GM21367 (cell line): Measurements from ENCODE around the gene USP12.
"Not testable (repeated sequence)": the region's sequence is repeated elsewhere in the genome, so short reads cannot be mapped to it uniquely, and the experiment has no call there.

ENCODE experiments used
- ATAC-seq: cut with Tn5 transposase; IDR thresholded peaks from one replicate; pipeline ENCODE4 v1.9.1; 2021; ENCODE audit not compliant: unreplicated experiment

USP12 gene, protein sequence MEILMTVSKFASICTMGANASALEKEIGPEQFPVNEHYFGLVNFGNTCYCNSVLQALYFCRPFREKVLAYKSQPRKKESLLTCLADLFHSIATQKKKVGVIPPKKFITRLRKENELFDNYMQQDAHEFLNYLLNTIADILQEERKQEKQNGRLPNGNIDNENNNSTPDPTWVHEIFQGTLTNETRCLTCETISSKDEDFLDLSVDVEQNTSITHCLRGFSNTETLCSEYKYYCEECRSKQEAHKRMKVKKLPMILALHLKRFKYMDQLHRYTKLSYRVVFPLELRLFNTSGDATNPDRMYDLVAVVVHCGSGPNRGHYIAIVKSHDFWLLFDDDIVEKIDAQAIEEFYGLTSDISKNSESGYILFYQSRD

DNA sequence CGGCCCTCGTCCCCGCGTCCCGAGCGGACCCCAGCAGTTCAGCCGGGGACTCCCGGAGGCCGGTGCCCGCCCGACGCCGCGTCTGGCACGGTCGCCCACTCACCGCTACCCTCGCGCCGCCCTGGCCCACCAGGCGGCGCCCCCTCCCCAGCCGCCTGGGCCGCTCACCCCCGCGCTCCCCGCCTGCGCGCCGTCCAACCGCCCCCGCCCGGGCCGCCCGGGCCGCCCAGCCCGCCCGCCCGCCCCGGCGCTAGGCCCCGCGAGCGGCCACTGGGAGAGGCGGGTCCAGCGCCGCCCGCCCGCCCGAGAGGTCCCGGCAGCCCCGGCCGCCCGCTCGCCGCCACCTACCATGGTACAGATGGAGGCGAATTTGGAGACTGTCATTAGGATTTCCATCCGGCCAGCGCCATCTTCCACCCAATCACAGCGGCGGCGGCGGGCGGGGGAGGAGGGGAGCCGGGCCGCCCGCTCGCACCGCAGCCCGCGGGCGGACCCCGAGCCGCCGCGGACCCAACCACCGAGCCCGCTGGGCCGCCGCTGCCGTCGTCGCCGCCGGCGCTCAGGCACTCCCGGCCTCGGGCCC lies at the start of gene USP12:
TSS of gene USP12 (minus strand) at position 568 of the 583 bp plus-strand sequence. CDS start at position 396, 172 bp downstream.
- ATAC-seq = peak; percentile 5

DNA sequence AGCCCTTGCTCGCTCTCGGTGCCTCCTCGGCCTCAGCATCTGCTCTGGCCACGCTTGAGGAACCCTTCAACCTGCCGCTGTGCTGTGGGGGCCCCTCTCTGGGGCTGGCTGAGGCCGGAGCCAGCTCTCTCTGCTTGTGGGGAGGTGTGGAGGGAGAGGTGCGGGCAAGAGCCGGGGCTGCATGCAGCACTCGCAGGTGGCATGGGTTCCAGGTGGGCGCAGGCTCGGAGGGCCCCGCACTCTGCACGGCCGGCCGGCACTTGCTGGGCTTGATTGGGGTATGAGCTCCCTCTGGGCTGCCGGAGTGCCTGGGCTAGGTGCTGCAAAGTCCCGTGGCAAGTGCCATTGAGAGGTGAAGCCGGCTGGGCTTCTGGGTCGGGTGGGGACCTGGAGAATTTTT lies 48.0 kb upstream of the USP12 start:
- ATAC-seq = no peak

GRCh38 chr13:27218861-27219260 lies 47.2 kb upstream of the USP12 start:
- ATAC-seq = not testable (repeated sequence)

DNA sequence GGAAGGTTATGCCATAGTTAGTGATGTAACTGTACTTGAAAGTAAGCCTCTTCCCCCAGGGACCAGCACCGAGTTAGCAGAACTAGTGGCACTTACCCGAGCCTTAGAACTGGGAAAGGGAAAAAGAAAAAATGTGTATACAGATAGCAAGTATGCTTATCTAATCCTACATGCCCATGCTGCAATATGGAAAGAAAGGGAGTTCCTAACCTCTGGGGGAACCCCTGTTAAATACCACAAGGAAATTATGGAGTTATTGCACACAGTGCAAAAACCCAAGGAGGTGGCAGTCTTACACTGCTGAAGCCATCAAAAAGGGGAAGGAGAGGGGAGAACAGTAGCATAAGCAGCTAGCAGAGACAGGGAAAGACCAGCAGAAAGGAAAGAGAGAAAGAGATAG lies 46.2 kb upstream of the USP12 start:
- ATAC-seq = not testable (repeated sequence)

GRCh38 chr13:27213386-27213785 lies 41.8 kb upstream of the USP12 start:
- not testable (repeated sequence) for ATAC-seq

DNA sequence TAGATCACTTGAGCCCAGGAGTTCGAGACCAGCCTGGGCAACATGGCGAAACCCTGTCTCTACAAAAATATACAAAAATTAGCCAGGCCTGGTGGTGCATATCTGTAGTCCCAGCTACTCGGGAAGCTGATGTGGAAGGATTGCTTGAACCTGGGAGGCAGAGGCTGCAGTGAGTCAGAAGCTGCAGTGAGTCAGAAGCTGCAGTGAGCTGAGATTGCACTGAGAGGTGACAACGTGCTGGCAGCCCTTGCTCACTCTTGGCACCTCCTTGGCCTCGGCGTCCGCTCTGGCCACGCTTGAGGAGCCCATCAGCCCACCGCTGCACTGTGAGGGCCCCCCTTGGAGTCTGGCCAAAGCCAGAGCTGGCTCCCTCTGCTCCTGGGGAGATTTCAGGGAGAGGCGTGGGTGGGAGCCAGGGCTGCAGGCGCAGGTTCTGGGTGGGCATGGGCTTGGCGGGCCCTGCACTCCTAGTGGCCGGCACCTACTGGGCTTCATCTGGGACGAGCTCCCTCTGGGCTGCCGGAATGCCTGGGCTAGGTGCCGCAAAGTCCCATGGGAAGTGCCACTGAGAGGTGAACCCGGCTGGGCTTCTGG lies 40.3 kb upstream of the USP12 start:
- no peak for ATAC-seq

DNA sequence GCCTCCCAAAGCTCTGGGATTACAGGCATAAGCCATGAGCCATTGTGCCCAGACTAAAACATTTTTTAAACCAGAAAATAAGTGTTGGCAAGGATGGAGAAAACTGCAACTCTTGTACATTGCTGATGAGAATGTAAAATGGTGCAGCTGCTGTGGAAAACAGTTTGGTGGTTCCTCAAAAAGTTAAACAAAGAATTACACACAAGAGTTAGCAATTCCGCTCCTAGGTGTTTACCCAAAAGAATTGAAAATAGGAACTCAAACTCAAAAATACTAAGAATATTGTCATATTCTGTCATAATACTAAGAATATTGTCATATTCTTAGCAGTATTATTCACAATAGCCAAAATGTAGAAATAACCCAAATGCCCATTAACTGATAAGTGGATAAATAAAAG lies 39.7 kb upstream of the USP12 start:
- ATAC-seq = no peak

GRCh38 chr13:27208514-27208913 lies 36.9 kb upstream of the USP12 start:
- no peak for ATAC-seq

DNA sequence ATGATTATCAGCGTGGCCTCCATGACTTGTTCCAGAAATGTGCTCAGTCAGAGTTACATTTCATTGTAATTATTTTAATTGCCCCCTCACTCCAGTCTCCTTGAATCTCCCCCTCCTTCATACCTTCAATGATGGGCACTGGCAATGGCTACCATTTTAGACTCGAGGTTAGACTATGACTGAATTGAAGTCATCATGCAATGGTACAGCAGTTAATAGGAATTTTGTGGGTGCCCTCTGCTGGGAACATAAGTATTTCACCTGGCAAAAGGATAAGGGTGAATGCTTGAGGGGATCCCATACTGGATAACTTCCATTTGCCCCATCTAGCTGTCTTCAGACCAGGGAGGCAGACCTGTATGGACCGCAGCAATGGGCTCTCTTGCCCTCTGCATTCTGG lies 32.2 kb upstream of the USP12 start:
- ATAC-seq = no peak

- no peak for ATAC-seq
Observed at GRCh38 chr13:27203186-27203585, 31.6 kb upstream of the USP12 start.

DNA sequence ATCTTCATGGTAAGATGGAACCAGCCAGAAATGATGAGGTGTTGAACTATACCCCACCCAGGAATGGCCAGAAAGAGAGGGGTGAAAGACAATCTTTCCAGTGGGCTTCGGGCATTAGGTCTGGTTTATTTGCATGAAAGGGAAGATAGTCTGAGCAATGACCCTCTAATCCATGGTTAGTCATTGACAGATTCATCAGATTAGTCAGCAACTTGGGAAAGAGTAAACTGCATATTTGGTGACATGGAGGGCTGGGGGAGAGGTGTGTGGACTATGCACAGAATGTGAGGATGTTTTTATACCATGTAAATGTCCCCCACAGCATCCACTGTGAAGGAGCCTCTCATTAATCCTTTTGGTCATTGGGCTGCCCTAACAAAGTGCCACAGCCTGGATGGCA lies 30.1 kb upstream of the USP12 start:
- no peak for ATAC-seq

- no peak for ATAC-seq
Observed at GRCh38 chr13:27200413-27201070, 28.9 kb upstream of the USP12 start.

DNA sequence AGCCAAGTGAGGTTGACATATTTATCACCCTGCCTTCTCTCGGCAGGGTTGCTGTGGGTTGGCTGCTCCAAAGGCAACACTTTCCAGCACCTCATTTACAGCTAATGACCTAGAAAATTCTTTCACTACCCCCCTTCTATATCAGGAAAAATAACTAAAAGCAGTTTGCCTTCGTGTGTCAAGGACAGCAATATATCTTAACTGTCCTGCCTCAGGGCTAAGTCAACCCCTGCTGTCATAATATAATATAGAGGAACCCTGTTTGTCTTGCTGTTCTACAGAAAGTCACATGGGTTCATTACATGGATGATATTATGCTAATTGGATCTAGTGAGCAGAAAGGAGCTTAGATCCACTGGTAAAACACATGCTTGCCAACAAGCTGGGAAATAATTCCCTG lies 28.1 kb upstream of the USP12 start:
- no peak for ATAC-seq

DNA sequence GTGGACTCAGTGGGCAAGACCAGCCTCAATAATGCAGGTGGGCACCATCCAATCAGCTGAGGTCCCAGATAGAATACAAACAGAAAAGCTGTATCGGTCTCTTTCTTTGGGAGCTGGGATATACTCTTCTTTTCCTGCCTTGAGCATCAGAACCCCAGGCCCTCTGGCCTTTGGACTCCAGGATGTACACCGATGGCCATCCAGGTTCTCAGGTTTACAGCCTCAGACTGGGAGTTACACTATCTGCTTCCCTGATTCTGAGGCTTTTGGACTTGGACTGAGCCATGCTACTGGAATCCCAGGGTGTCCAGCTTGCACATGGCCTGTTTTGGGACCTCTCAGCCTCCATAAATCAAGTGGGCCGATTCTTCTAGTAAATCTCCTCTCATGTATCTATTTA lies 27.6 kb upstream of the USP12 start:
- no peak for ATAC-seq

DNA sequence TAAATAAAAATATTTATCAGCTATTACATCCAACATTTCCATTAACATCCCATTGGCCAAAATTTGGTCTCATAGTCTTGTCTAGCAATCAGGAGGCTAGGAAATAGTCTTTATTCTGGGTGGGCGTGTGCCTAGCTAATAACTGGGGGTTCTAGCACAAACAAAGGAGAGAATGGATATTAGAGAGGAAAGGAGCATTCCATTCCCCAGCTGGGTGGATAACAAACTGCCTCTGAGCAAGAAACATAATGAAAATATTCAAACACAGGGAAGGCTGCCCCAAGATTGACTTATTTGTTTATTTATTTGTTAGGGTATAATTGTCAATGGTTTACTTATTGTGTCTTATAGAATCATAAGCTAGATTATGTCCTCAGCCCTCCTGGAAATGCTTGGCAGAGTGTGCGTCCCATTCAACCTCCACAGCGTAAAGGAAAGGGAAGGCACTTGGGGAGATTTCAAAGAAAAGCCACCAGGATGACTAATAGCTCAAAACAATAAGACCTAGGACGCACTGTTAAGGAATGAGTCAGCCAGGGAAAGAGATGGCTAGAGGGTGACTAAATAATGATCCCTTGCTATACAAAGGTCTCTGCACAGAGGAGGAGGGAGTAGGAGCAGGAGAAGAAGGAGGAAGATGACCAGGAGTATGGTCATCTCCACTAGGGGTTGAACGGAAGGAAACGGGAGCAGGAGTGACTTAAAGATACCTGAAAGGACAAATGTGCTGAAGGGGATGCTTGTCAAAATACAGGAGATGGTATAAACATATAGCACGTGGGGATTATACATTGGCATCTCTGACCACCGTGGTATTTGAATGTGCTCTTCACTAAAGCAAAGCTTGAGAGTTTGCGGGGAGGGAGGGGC lies 23.5 kb upstream of the USP12 start:
- ATAC-seq = no peak

DNA sequence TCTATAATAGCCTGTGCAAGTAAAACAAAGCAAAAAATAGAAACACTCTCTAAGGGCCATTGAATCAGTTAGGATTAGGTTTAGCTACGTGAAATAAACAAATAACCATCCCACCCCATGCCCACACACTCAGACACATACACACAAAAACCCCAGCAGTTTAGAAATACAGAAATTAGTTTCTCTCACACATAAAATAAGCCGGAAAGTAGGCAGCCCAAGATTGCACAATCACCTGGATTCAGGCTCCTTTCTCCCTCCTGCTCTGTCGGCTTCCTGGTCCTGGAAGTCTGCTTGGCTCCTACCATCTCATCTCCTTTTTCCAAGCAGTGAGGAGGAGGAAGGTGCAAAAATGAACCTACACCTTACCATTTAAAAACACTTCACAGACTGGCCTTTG lies 22.6 kb upstream of the USP12 start:
- ATAC-seq = no peak

- no peak for ATAC-seq
Observed at GRCh38 chr13:27193496-27193895, 21.9 kb upstream of the USP12 start.

GRCh38 chr13:27192973-27193372 lies 21.4 kb upstream of the USP12 start:
- no peak for ATAC-seq

DNA sequence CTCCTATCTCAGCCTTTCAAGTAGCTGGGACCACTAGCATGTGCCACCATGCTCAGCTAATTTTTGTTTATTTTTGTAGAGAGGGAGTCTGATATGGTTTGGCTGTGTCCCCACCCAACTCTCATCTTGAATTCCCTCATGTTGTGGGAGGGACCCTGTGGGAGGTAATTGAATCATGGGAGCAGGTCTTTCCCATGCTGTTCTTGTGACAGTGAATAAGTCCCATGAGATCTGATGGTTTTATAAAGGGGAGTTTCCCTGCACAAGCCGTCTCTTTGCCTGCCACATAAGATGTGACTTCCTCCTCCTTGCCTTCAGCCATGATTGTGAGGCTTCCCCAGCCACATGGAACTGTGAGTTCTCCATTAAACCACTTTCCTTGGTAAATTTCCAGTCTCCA lies 20.8 kb upstream of the USP12 start:
- ATAC-seq = not testable (repeated sequence)

DNA sequence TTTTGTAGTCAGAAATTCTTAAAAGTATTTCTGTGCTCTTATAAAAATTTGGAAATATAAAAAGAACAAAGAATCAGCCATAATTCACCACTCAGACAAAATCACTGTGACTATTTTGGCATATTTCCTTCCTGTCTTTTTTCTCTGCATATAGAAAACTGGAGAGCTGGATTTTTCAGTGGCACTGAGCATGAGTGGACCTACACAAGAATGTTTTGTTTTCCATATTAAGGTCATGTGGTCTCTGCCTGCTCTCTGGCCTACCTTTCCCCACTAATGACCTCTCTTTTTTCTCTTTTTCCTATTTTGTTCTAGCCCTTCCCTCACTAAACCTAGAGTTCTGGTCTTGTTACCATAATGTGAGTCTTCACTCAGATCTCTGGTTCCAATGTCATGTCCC lies 17.6 kb upstream of the USP12 start:
- ATAC-seq = no peak

DNA sequence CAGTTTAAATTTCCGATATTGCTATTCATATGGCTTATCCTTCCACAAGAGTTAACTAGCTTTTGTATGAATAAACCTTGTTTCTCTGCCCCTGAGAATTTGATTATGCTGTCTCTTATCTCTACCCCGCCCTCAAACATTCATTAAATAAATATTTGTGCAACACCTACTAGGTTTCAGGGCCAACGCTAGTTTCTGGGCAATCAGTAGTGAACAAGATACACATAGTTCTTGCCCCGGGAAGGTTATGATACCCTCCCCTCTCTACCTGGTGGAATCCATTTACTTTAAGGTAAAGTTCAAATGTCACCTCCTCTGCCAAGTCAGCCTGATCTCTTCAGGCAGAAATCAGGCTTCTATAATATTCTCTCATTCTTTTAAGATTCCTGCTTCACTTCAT lies 16.6 kb upstream of the USP12 start:
- ATAC-seq = no peak
